Measurements from ENCODE around the gene RACGAP1.

DNA sequence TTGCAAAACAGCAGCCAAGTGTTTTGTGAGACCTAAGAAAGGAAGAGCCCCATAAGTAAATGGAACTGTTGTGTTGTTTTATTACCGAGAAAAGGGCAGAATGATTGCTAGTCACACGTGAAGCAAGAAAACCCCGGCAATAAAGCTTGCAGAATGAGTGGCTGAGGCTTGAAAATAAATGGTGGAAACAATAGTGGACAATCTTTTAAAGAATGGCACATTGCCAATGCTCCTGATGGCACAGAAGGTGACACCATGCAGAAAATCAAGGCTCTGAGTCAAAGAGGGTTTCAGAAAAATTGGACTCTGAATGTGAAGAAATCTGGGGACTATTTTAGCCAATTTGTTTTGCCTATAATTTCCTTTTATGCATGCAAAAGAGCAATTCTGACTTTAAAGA, 78.8 kb downstream of the RACGAP1 start:
- TF ChIP-seq, protein P1, sequence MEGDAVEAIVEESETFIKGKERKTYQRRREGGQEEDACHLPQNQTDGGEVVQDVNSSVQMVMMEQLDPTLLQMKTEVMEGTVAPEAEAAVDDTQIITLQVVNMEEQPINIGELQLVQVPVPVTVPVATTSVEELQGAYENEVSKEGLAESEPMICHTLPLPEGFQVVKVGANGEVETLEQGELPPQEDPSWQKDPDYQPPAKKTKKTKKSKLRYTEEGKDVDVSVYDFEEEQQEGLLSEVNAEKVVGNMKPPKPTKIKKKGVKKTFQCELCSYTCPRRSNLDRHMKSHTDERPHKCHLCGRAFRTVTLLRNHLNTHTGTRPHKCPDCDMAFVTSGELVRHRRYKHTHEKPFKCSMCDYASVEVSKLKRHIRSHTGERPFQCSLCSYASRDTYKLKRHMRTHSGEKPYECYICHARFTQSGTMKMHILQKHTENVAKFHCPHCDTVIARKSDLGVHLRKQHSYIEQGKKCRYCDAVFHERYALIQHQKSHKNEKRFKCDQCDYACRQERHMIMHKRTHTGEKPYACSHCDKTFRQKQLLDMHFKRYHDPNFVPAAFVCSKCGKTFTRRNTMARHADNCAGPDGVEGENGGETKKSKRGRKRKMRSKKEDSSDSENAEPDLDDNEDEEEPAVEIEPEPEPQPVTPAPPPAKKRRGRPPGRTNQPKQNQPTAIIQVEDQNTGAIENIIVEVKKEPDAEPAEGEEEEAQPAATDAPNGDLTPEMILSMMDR (conservative IDR thresholded peaks at IDR 0.05; ENCODE audit: low read depth, low read length), result no peak
- TF ChIP-seq CEBPB (IDR thresholded peaks at IDR 0.05; ENCODE audit: low read depth, low read length) (no peak), MAFK (IDR thresholded peaks at IDR 0.05; ENCODE audit: low read depth, low read length) (no peak), POLR2A (IDR thresholded peaks at IDR 0.05; ENCODE audit: low read depth, low read length) (no peak), RFX5 (IDR thresholded peaks at IDR 0.05; ENCODE audit: low read depth, low read length) (no peak), RAD21 (IDR thresholded peaks at IDR 0.05; ENCODE audit: low read length) (no peak), MAZ (IDR thresholded peaks at IDR 0.05; ENCODE audit: borderline replicate concordance, low read depth, low read length) (no peak)

Data from IMR-90 (cell line).